Fibroblast of upper back skin (primary cell): ENCODE data around the gene CUBN.

ENCODE experiments used
- DNase-seq: peaks from one replicate; pipeline ENCODE4 v3.0.0-alpha.2; 2013

Gene CUBN

DNA sequence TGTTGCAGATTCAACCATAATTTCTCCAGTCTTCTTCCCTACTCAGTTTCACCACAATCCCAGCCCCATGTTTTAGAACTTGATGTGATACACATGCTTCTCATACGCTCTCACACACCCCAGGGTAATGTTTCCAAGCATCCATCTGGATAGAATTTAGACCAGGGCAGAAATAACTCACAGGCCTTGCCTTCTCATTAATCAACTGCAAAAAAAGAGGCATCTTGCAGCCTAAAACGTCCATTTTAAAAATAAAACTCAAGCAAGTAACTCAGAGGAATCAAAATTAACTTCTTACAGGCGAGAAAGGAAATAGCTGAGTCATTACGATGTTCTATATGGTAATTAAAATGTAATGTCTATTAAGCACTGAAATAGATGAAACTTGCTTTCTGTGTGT is 185.2 kb downstream of the CUBN start:
- DNase-seq, result peak; percentile 96

DNA sequence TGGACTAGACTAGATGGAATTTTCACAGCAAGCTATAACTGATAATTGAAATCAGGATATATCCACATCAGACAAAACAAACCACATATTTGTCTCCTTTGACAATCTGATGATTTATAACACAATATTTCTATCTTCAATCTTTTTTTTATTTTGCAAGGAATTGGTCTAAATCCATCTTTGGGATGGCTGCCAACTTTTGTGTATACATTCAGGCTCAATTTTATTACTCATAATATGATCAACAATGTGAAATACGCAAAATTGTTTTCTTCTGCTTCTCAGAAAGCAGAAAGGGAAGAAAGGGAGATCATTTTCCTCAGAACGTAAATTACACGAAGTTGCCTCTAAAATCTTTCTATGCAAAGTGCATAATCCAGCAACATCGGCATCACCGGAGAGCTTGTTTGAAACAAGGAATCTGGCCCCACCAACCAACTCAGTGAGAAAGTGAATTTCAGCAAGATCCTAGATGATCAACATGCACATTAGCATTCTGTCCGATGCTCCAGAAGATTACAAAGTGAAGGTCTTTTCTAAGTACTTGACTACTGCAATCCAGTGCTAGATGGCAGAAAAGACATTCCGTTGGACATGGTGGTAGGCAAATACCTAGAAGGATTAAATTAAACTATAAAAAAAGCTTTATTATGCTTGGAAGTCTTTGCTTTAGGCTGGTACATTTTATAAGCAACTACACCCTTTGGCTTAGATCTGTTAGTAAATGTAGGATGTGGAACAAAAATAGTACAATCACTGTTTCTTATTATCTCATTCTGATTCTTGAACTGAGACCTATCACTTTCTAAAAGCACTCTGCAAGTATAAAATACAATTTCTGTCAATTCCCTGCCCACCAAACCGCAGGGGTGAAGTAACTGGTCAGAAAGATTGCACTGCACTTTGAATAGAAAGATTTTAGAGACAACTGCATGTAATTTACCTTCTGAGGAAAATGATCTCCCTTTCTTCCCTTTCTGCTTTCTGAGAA is 186.0 kb downstream of the CUBN start:
- DNase-seq, result peak; percentile 73

DNA sequence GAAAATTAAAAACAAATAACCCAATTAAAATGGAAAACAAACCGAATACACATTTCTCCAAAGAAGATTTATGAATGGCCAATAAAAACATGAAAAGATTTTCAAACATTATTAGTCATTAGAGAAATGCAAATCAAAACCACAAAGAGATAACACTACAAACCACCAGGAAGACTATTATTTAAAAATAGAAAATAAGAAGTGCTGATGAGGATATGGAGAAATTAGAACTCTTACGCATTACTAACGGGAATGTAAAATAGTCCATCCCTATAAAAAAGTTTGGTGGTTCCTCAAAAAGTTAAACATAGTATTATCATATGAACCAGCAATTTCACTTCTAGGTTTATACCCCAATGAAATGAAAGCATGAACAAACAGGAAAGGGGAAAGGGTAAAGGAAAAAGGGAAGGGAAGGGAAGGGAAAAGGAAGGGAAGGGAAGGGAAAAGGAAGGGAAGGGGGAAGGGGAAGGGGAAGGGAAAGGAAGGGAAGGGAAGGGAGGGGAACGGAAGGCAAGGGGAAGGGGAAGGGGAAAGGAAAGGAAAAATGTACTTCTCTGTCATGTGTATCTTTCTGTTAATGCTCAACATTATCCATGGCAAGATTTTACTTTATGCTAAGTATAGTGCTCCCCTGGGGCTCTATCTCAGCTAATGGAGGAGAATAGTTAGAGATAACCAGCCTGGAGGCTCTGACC is 187.1 kb downstream of the CUBN start:
- no peak for DNase-seq

DNA sequence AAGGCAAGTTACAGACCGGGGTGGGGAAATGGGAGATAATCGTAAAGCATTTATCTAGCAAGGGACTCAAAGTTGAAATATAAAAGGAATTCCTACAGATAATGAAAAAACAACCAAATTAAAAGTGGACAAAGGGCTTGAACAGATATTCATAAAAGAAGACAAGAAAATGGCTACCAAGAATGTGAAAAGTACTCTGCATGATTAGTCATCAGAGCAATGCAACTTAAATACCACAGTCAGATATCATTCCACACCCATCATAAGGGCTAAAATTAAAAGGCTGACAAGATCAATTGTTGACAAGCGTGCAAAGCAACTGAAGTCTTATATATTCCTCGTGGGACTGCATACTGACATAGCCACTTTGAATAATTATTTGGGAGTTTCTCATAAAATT is 187.7 kb downstream of the CUBN start:
- DNase-seq, result peak; percentile 43

DNA sequence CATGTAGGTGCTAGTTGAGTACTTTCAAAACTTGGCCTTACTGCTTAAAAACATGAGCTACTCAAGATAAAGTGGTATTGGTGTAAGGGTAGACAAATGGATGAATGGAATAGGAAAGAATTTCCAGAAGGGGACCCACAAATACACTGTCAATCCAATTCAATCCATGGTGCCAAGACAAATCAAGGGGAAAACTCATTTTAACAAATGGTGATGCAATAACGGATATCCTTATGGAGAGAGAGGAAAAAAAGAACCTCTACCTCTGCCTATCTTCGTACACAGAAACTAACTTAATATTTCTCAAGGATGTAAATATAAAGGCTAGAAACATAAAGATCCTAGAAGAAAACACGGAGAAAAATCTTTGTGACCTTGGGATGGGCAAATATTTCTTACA is 188.5 kb downstream of the CUBN start:
- DNase-seq, result no peak

DNA sequence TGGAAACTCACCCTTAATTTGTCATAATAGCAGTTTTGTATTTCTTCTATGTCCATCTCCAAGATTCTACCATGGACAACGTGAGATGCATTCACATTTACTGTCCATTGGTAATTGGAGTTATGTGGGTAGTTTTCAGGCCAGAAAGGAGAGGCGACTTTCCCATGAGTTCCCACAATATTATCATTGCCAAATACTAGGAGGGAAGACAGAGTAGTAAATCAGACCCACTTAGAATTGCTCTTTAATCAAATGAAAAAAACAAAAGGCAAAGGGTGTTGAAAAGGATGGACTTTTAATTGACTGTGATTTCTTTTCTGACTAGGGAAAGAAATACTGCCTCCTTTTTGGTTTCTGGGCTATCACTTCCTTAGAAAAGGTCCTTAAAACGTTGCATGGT is 190.7 kb downstream of the CUBN start:
- DNase-seq, result no peak

DNA sequence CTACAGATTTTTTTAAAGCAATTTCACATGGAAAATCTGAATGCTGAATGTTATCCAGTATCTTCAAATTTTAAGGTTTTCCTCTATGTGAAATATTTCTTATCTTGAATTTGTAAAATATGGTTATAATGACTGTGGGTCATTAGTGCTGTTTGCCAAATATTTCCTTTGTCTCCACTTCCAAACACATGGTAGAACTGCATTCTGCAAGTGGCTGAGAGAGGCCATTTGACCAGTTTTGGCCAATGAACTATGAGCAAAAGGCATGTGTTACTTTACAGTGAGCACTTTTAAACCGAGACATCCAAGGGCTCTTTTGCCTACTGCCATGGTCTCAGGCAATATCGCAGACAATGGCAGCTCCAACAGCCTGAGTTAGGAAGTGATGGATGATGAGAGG is 195.2 kb downstream of the CUBN start:
- no peak for DNase-seq

DNA sequence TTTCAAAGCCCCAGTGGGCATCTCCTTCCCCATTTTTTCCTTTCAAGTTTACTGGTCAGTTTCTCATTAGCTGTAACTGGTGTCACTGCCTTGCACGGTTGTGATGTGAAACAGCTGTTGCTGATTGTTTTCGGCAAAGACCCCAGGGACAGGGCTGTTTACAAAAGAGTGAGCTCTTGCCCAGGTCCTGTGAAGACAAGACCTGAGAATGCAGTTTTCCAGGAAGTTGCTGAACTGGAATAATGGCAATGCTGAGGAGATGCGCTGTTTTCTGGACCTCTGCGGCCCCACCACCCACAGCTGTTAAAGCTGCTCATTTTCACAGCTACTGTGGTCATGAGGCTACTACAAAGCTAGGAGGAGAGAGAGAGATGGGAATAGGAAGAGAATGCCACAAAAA is 195.8 kb downstream of the CUBN start:
- DNase-seq, result peak; percentile 21

DNA sequence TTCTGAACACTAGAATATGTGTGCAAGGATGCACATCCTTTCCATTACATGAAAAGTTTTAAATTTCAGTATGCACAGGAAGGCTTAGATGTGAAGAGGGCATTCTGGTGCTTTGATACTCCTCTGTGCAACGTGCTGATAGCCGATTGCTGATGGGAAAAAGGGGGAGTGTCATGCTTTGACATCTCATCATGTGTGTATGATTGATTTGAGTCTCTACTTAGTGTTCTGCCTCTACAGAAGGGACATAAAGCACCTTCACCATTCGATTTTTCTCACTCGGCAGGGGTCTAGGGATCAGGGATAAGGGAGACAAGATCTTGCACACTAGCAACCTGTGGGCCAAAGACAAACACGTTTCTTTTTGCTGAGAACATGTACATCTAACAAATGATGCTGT is 197.7 kb downstream of the CUBN start:
- DNase-seq, result no peak

DNA sequence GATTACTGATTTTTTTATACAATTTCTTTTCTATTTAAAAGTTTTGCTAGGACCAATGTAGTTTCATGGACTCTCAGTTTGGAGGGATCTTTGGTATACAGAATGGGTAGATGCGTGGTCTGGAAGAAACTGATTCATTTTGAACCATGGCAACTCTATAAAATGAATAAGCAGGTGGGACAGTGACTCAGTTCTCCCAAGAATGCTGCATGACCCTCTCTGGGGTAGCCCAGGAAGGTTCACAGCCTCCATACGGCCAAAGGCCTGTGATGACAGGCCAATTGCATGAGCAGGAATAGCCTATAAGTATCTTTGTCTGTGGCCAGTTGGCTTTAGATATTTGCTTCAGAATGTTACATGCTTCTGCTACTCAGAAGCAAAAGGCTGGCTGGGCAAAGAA is 199.1 kb downstream of the CUBN start:
- no peak for DNase-seq

DNA sequence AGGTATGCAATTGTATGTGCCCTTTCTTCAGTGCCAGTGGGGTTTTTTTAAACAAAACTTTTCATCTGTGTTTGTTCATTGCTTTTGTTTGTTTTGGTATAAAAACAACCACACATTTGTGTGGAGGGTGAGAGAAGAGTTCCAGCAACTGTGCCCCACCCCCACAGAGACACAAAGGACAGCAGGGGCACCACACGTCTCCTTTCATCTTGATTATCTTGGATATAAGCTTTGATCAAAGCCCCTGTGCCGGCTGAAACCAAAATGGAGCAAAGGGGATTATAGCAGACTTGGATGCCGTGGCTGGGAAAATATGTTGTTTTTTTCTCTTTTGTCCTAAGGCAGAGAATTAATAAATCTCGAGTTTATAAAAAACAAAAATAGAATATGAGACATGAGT is 200.5 kb downstream of the CUBN start:
- no peak for DNase-seq

DNA sequence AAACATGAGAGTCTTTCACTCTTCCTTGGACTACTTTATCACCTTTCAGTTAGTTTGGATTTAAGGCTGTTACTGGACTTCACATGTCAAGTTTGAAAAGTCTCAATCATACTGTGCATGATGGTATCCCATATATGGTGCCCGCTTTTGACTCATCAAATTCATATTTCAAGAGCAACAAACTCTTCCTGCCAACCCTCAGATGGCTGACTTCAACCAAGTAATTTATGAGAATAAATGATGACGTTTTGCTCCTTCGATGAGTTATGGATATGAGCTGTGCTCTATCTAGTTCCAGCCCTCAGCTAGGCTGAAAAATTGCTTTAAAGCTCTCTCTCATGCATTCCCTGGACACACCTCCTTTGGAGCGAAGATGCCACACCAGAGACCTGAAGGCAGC is 202.1 kb downstream of the CUBN start:
- DNase-seq, result peak; percentile 65

DNA sequence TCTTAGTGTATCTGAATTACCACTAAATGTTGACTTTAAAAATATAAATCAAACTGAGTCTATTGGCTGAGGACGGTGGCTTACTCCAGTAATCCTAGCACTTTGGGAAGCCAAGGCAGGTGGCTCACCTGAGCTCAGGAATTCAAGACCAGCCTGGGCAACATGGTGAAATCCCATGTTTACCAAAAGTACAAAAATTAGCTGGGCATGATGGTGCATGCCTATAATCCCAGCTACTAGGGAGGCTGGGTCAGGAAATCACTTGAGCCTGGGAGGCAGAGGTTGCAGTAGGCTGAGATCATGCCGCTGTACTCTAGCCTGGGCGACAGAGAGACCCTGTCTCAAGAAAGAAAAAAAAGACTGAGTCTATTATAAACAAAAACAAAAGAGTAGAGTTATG is 205.9 kb downstream of the CUBN start:
- no peak for DNase-seq

DNA sequence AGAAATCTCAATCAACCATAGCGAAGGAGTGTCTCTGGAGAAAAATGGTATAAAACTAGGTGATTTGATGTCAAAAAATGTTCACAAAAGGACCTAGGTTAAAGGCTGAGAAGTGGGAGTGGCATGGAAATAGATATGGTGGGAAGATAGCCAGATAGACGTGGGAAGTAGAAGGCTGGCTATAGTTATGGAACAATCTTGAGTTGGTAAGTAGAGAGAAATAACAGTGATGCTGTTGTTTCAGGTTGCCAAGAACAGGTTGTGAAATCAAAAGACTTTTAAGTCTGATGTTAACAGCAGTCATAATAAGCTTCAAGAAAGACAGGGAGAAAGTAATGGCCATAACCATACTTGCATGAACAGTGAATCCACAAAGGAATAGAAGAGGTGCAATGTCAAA is 206.3 kb downstream of the CUBN start:
- no peak for DNase-seq

DNA sequence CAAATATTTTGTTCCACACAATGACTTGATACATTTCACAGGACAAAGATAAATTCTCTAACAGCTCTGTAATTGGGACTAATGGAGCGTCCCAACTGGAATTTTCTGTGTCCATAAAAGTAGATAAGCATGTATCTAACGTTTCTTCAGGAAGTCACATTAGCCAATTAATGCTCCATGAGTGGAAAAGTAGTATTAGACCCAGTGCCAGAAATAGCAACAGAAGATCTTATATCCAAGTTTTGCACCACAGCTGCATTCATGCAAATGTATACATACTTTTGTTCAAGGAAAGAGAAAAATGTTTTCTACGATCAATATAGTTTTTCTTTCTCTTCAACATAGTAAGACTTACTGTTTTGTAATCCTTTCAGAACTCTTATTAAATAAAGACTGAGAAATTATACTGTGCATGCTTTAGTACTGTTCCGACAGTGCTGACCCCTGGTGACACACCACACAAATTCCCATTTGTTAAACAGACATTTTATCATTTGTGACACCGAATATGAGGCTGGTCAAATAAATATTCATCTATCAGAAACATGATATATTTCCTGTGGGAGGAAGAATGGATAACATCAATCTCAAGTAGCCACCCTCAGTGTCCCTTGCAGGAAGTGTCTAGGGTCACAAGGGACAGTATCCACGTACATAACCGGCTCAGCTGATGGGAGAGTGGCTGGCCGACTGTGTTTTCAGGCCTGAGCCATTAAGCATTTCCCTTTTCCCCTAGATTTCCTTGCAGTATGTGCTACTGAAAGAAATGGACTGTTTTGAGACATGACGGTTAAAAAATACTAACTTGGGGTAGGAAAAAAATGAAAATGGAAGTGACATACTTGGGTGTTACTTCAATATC is 210.3 kb downstream of the CUBN start:
- no peak for DNase-seq

DNA sequence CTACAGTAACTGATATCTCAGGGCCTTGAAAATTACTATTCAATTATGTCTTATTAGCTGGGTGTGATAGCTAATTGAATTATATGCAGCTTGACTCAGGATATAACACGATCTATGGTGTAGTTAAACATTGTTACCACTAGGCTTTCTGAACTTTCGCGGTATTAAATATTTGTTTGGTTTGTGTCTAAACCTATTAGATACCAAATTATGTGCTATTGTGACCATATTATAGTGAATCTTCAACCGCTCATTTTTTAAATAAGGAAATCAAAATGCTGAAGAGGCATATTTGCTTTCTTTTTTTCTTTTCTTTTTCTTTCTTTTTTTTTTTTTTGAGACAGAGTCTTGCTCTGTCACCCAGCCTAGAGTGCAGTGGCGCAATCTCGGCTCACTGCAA is 213.1 kb downstream of the CUBN start:
- no peak for DNase-seq

DNA sequence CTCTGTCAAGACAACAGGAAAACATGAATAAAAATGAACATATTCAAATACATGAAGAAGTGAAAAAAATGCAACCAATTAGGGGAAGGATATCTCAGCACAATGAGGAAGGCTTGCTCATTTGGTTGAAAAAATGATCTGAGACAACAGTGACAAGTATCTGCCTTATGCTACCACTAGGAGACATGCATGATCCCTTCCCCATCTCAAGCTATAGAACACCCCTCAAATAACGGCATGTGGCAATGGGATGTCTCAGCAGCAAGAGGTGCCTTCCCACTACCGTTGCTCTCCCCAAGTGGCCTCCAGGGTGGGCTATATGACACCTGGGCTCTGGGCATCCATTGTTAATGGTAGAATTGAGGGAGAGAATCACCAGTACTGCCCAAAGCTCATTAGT is 214.3 kb downstream of the CUBN start:
- DNase-seq, result no peak

DNA sequence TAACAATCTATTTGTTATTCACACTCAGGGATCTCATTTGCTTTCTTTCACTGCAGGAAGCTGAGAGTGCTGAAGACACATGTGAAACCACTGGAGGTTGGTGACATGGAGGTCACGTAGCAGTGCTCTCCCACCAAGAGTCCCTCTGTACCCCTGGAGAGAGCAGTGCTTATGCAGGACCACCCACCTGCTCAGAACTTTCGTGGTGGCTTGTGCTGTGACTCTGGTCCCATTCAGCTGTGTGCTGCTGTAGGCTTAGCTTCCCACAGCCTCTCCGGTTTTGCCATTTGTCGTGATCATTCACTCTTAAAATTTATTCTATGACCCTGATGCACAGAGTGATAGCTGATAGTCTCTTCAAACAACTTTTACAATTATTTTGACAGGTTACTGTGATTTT is 216.3 kb downstream of the CUBN start:
- DNase-seq, result no peak

DNA sequence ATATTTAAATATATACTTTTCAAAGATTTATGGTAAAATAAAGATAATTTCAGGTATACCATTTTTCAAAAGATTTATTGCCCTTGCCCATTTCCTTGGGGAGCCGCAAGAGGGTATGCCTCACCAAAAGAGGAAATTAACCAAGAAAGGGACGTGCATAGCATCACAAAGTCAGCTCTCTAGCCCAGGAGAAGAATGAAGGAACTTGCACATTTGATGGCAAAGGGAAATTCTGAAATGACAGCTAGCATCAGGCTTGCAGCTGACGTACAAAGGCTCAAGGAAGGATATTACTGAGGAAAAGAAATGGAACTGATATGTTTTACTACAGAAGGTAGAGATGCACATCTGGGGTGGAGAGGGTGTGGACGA is 218.8 kb downstream of the CUBN start:
- no peak for DNase-seq

DNA sequence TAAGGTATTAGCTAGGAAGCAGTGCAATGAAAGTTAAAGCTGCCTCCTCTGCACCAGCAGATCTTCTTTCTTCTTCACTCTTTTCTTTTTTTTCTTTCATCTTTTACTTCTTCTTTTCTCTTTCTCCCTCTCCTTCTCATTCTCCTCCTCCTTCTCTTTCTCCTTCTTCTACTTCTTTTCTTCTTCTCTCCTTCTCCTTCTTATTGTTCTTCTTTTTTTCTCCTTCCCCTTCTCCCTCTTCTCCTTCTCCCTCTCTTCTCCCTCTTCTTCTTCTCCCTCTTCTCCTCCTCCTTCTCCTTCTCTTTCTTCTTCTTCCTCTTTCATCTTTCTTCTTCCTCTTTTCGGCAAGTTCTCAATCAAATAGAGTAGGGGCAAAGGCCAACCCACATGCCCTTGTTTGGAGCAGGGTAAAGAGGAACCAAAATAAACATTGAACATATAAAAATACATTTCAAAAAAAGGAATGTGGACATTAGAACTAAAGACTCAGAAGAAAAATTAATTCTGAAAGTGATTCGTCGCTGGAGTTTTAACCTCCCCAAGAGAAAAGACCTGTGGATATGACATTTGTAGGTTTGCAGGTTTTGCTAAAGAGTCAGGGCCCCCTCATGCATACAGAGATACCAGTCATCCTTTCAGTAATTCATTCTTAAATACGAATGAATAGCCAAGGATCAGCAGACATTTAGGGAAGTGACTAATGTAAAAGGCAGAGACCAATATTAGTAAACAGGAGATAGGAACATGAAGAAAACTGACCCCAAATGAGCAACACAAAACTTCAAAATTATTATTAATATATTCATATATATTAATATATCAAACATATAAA is 219.4 kb downstream of the CUBN start:
- DNase-seq, result no peak

DNA sequence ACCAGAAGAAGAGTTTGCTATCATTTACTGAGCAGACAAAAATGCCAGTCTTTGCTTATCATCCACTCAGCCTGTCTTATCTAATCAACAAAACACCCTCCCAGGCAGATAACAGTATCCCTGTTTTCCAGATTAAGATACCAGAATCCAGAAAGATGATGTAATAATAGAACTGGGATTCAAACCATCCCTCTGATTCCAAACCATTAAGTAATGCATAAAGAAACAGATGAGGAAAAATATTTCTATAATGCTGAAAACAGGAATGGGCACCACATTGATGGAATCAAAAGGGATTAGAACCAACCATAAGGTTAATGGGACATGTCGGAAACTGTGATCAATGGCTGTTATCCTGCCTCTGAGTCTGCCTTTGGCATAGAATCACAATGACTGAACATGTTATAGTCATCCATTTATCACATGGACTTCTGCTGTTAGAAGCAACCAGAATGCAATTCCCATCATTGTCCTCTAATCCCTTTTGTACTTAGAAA is 220.3 kb downstream of the CUBN start:
- peak; percentile 93 for DNase-seq

DNA sequence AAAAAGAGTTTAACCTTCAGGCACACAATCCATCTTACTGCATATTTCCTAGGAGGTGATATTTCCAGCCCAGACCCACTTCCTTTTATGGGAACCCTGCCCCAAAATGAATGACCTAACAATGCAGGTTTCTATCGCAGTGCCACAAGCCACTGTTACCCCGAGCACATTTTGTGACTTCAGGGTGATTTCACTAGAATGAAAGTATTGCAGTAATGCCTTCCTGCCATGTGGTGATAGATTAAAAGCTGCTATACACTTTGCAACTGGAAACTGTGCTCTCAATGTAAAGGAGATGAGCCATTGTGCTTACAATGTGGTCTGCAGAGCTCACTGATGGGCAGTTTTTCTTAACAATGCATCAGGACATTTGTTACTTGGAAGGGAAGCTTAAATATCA is 221.9 kb downstream of the CUBN start:
- no peak for DNase-seq
